ENCODE results near the gene SLC25A47. TPM values are rescaled to one million over a fixed set of nuclear protein-coding genes. Genes with fewer than 3 reads are reported as not detected.

The SLC25A47 gene
- total RNA-seq, 1 experiment from 2014 or later: 0.13 TPM

GRCh38 chr14:100330388-100330931, 7.3 kb downstream of the SLC25A47 start:
- Histone ChIP-seq H4K8ac (replicated peaks; ENCODE audit: insufficient read length, low read depth, low read length) (no peak overlapping the region), H4K91ac (ENCODE audit: insufficient read length, low read depth, low read length) (no peak overlapping the region), H2AFZ (ENCODE audit: low read length) (no peak overlapping the region), H3K4me1 (ENCODE audit: insufficient read depth, low read length) (no peaks in the 10 kb centered on the region), H3K9ac (ENCODE audit: extremely low read depth, insufficient read length, low read length) (no peak overlapping the region), H3K23me2 (ENCODE audit: insufficient read length, low read depth, low read length, poor library complexity, severe bottlenecking) (no peaks in the 10 kb centered on the region), H2BK15ac (ENCODE audit: low read depth, low read length) (peak overlapping the region; percentile 33; the same call in 1 of the 2 replicates), H3T11ph (ENCODE audit: low read length) (no peak overlapping the region), H4K5ac (ENCODE audit: insufficient read length, low read depth, low read length) (no peak overlapping the region), H3K4ac (ENCODE audit: low read depth, low read length) (no peak overlapping the region), H3K14ac (ENCODE audit: insufficient read depth, low read length) (no peak overlapping the region; the same call in 1 of the 2 replicates), H3K23ac (ENCODE audit: insufficient read length, low read depth, low read length) (no peak overlapping the region), H2BK12ac (ENCODE audit: insufficient read length, low read depth, low read length) (no peak overlapping the region), H3K9me3 (ENCODE audit: control insufficient read depth, low read depth, low read length) (no peaks in the 10 kb centered on the region), H3K79me2 (ENCODE audit: insufficient read depth, low read length) (no peaks in the 10 kb centered on the region), H3K79me1 (ENCODE audit: insufficient read depth, low read depth, low read length, poor library complexity, severe bottlenecking) (no peaks in the 10 kb centered on the region), H2AK5ac (ENCODE audit: insufficient read length, low read length) (no peak overlapping the region), H4K20me1 (ENCODE audit: control insufficient read depth, insufficient read depth, insufficient read length) (no peaks in the 10 kb centered on the region), H2BK20ac (ENCODE audit: low read depth, low read length, poor library complexity, severe bottlenecking) (no peak overlapping the region), H3K27ac (ENCODE audit: insufficient read length, low read depth, low read length) (no peak overlapping the region), H3K27me3 (ENCODE audit: insufficient read depth, low read length) (no peaks in the 10 kb centered on the region), H3K56ac (ENCODE audit: insufficient read length, low read depth, low read length) (no peak overlapping the region), H2BK120ac (ENCODE audit: low read depth, low read length, poor library complexity, severe bottlenecking) (no peak overlapping the region), H2BK5ac (ENCODE audit: insufficient read length, low read length) (no peak overlapping the region), H3K4me2 (ENCODE audit: insufficient read depth, insufficient read length, low read length) (no peak overlapping the region), H3K18ac (ENCODE audit: insufficient read length, low read depth, low read length) (no peak overlapping the region)
- Mint-ChIP-seq H3K9me3 (no peaks in the 10 kb centered on the region), H3K27me3 (ENCODE audit: low read depth) (no peaks in the 10 kb centered on the region; the same call in 1 of the 2 replicates), H3K36me3 (ENCODE audit: insufficient read depth in 1 of 3, low read depth in 3 of 3) (peaks cover 8 to 14% (median 8%) of the 10 kb centered on the region in 3 experiments; a peak in 4 of 7 replicates), H3K4me3 (no peak overlapping the region), H3K27ac (no peak overlapping the region), H3K4me1 (0 out of 4 replicates have a peak, but pooled peaks cover 0 to 3% of the 10 kb centered on the region in 2 experiments)
- DNase-seq: no peak
- TF ChIP-seq CTCF (conservative IDR thresholded peaks at IDR 0.05): no peak
- WGBS (ENCODE audit: extremely low coverage, insufficient read length, low lambda C conversion rate): no CpG with 5 or more reads among the region's 13 CpGs
